Adrenal gland (tissue), 5 donors: ENCODE results near the gene SPNS2.

Source experiments
- POLR2A ChIP-seq, 2 donors: fragments of 450-650 bp; IDR thresholded peaks; one replicate each; pipeline ENCODE4 v1.6.1; 2017; ENCODE audit warnings: antibody characterized with exemption in 2 of 2, mild to moderate bottlenecking in 2 of 2, moderate library complexity in 1 of 2
- TF ChIP-seq, protein P1 (sequence below), 6 experiments: fragments of 450-650 bp in 4 of 6; fragments of 200-600 bp in 2 of 6; sonication (generic) in 1 of 6; IDR thresholded peaks; 1 replicate in 5 of 6; 2 replicates in 1 of 6; pipeline versions ENCODE4 v1.5.1 to v1.8.0; 2016 to 2021; ENCODE audit warnings: antibody characterized with exemption in 6 of 6, mild to moderate bottlenecking in 2 of 6, moderate library complexity in 1 of 6
- donor health status: DM: no; HTN: no; CAD: no.

DNA sequence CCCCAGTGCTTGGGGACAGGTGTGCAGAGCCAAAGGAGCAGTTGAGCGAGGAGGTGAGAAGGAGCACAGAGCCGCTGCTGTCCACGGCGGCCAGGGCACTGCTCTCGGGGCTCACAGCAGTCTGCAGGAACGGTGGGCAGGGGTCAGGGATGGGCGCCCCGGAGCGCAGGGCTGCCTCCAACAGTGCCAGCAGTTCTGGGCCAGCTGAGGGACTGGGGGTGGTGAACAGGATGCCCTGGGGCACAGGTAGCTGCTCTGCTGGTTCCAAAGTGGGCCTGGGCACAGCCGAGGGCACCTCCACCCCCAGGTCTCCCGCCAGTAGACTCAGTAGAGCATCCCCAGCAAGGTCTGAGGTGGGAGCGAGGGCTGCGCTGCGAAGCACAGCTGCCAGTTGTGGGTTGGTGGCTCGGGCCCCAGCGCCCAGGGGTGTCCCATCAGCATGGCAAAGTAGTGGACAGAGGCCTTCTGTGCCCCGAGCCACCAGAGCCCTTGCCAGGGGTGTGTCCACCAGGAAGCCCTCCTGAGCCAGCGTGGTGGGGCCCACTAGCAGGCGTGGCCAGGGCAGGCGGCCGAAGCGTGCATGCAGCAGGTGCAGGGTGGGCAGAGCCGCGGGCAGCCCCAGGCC, 59.8 kb downstream of the SPNS2 start:
- TF ChIP-seq, protein P1, sequence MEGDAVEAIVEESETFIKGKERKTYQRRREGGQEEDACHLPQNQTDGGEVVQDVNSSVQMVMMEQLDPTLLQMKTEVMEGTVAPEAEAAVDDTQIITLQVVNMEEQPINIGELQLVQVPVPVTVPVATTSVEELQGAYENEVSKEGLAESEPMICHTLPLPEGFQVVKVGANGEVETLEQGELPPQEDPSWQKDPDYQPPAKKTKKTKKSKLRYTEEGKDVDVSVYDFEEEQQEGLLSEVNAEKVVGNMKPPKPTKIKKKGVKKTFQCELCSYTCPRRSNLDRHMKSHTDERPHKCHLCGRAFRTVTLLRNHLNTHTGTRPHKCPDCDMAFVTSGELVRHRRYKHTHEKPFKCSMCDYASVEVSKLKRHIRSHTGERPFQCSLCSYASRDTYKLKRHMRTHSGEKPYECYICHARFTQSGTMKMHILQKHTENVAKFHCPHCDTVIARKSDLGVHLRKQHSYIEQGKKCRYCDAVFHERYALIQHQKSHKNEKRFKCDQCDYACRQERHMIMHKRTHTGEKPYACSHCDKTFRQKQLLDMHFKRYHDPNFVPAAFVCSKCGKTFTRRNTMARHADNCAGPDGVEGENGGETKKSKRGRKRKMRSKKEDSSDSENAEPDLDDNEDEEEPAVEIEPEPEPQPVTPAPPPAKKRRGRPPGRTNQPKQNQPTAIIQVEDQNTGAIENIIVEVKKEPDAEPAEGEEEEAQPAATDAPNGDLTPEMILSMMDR (IDR thresholded peaks at IDR 0.05) = no peak
- no peak for TF ChIP-seq POLR2A (IDR thresholded peaks at IDR 0.05)
